Bronchial epithelial cell (primary cell): ENCODE measurements around the gene FTCDNL1. TPM values are rescaled to one million over a fixed set of nuclear protein-coding genes. Genes with fewer than 3 reads are reported as not detected.
A peak's percentile ranks its signal among the peaks of the same experiment; 100 is the strongest.

Experiments used
- DNase-seq: peaks from one replicate; pipeline ENCODE4 v3.0.0-alpha.2; 2010; ENCODE audit warnings: low read depth
- FAIRE-seq: peaks from 2 replicates; lab custom pipeline; 2011; peaks lifted over from hg19 to GRCh38; lab: Jason Lieb, UNC
- H3K27me3 ChIP-seq: 2 replicates; pipeline ENCODE4 v1.5.1; 2011; ENCODE audit warnings: low read length; ENCODE audit not compliant: control insufficient read depth, insufficient read depth
- H3K36me3 ChIP-seq: 2 replicates; pipeline ENCODE4 v1.5.1; 2011; ENCODE audit warnings: low read length; ENCODE audit not compliant: control insufficient read depth, insufficient read depth
- H3K4me3 ChIP-seq: 2 replicates; pipeline ENCODE4 v1.5.1; 2011; ENCODE audit warnings: mild to moderate bottlenecking, low read depth, low read length, control low read depth
- total RNA-seq: library from RNA; depleted of rRNA; stranded (reverse); fragments of >200 nt; gene quantifications from 2 replicates; pipeline ENCODE4 v1.2.1, GENCODE V29; 2014
- TF ChIP-seq, protein P1 (sequence below): IDR thresholded peaks from 2 replicates; pipeline ENCODE4 v1.5.1; 2011; ENCODE audit warnings: mild to moderate bottlenecking, moderate library complexity, low read length, control low read depth, inconsistent platforms; ENCODE audit not compliant: insufficient read depth, severe bottlenecking

Gene FTCDNL1
- total RNA-seq, 1 donor from 2014 or later: 0.53 TPM

DNA sequence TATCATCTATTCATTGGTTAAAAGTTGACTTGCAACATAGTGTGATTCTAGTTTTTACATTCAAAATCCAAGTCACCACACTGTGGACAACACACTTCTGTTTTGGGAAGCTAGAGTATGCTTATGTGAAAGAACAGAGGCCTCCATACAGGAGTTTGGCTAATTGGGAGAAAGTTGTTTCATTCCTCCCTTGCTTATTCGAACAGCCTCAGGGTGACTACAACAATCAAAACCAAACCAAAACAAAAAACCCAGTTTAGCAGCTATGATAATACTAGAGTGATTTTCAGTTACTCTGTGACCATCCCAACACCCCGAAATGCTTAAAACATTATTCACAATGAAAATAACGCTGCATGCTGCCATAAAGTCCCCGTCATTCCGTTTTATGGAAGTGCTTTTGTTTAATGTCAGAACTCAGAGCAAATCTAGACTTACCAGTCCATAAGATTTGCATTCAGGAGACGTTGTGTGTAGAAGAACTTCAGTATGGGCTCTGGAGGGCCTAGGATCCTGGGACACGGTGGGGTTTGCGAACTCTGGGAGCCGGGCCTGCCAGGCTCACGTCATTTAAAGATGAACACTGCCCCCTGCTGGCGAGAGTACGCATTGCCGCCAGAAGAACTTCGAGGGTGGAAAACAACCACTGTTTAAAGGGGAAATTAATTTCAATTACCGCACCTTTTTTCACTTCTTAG lies 111.4 kb downstream of the FTCDNL1 start:
- Histone ChIP-seq H3K4me3 (no peak overlapping the region), H3K36me3 (no peaks in the 10 kb centered on the region), H3K27me3 (no peaks in the 10 kb centered on the region)
- FAIRE-seq (no peak), DNase-seq (peak; percentile 40)
- TF ChIP-seq, protein P1, sequence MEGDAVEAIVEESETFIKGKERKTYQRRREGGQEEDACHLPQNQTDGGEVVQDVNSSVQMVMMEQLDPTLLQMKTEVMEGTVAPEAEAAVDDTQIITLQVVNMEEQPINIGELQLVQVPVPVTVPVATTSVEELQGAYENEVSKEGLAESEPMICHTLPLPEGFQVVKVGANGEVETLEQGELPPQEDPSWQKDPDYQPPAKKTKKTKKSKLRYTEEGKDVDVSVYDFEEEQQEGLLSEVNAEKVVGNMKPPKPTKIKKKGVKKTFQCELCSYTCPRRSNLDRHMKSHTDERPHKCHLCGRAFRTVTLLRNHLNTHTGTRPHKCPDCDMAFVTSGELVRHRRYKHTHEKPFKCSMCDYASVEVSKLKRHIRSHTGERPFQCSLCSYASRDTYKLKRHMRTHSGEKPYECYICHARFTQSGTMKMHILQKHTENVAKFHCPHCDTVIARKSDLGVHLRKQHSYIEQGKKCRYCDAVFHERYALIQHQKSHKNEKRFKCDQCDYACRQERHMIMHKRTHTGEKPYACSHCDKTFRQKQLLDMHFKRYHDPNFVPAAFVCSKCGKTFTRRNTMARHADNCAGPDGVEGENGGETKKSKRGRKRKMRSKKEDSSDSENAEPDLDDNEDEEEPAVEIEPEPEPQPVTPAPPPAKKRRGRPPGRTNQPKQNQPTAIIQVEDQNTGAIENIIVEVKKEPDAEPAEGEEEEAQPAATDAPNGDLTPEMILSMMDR: peak; percentile 78

- Histone ChIP-seq H3K27me3 (no peaks in the 10 kb centered on the region), H3K36me3 (no peaks in the 10 kb centered on the region), H3K4me3 (no peak overlapping the region)
- no peak for FAIRE-seq
- DNase-seq: peak; percentile 59
- TF ChIP-seq, protein P1: no peak
Observed at GRCh38 chr2:199738727-199739412, 112.1 kb downstream of the FTCDNL1 start.

- H3K27me3 ChIP-seq: no peaks in the 10 kb centered on the region
- TF ChIP-seq, protein P1: no peak
- FAIRE-seq: no peak
- H3K36me3 ChIP-seq: no peaks in the 10 kb centered on the region
- DNase-seq: peak; percentile 7
- no peak overlapping the region for H3K4me3 ChIP-seq
Observed at GRCh38 chr2:199734651-199735050, 116.3 kb downstream of the FTCDNL1 start.

DNA sequence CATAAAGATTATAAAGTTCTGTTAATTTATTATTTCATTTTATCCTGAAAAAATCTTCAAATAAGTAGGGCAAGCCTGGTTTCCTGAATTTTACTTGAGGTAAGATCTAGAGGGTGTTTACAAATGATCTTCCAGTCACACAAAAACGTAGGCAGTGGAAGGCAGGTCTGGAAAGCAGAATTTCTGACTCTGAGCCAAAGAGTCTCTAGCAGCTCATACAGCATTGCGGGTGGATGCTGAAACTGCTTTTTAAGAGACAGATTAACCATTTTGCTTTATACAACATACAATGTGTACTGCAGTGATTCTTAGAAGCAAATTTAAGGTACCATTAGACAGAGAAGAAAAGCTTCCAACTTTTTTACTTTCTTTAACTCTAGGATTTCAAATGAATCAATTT lies 117.0 kb downstream of the FTCDNL1 start:
- no peaks in the 10 kb centered on the region for H3K27me3 ChIP-seq
- TF ChIP-seq, protein P1: no peak
- no peak overlapping the region for H3K4me3 ChIP-seq
- no peak for FAIRE-seq
- no peaks in the 10 kb centered on the region for H3K36me3 ChIP-seq
- DNase-seq: no peak

DNA sequence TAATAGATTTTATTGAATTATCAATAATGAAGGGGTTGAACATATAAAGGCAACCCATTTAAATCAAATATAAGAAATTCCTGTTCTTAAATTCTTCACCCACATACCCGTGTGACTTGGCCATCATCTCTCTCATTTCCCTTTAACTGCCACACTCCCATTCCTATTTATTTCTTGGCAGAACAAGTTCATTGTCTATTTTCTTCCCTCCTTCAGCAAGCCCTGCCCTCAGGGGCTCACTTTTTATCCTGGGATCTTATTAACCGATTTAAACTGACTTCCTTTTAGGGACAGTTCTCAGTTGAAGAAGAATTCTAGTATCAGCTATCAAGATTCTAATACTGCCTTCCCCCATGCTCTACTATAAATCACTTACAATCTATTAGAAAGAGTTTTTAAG lies 123.2 kb downstream of the FTCDNL1 start:
- Histone ChIP-seq H3K36me3 (no peaks in the 10 kb centered on the region), H3K27me3 (no peaks in the 10 kb centered on the region), H3K4me3 (no peak overlapping the region)
- no peak for DNase-seq
- FAIRE-seq: no peak
- TF ChIP-seq, protein P1: no peak
